DOHH2 (cell line): Measurements from ENCODE around the gene CALHM2.

Experiments
- H3F3A ChIP-seq: fragments of 200-600 bp; sonication (generic), shearing (Covaris generic); 2 replicates; pipeline ENCODE4 v1.6.0; 2016; ENCODE audit warnings: antibody characterized with exemption, mild to moderate bottlenecking; ENCODE audit not compliant: control insufficient read depth, insufficient read depth
- H3K27ac ChIP-seq: fragments of 200-600 bp; sonication (generic); 2 replicates; pipeline ENCODE4 v1.5.1; 2014; ENCODE audit warnings: low read depth, mild to moderate bottlenecking, low read length, moderate library complexity
- H3K27me3 ChIP-seq: fragments of 200-600 bp; sonication (generic); 2 replicates; pipeline ENCODE4 v1.6.1; 2014; ENCODE audit warnings: mild to moderate bottlenecking, low read length, mixed read lengths; ENCODE audit not compliant: control insufficient read depth
- H3K36me3 ChIP-seq: fragments of 200-600 bp; sonication (generic); 2 replicates; pipeline ENCODE4 v1.6.1; 2014; ENCODE audit warnings: mild to moderate bottlenecking, low read length, moderate library complexity, mixed read lengths; ENCODE audit not compliant: control insufficient read depth
- H3K4me1 ChIP-seq: fragments of 200-600 bp; sonication (generic); 2 replicates; pipeline ENCODE4 v1.6.1; 2014; ENCODE audit warnings: mild to moderate bottlenecking, low read length, mixed read lengths; ENCODE audit not compliant: control insufficient read depth
- H3K4me2 ChIP-seq: fragments of 200-600 bp; sonication (generic); 2 replicates; pipeline ENCODE4 v1.6.0; 2014; ENCODE audit warnings: mild to moderate bottlenecking, low read length, moderate library complexity
- H3K4me3 ChIP-seq: fragments of 200-600 bp; sonication (generic); 2 replicates; pipeline ENCODE4 v1.5.1; 2014; ENCODE audit warnings: mild to moderate bottlenecking, low read length, mixed read lengths
- H3K79me2 ChIP-seq: fragments of 200-600 bp; sonication (generic); 2 replicates; pipeline ENCODE4 v1.6.1; 2014; ENCODE audit warnings: mild to moderate bottlenecking, low read length, mixed read lengths; ENCODE audit not compliant: control insufficient read depth
- H3K9me2 ChIP-seq: fragments of 200-600 bp; sonication (generic); replicated peaks from 2 replicates; pipeline ENCODE4 v1.6.1; 2014; ENCODE audit warnings: mild to moderate bottlenecking, low read length, mixed read lengths; ENCODE audit not compliant: control insufficient read depth
- H3K9me3 ChIP-seq: fragments of 200-600 bp; sonication (generic); 2 replicates; pipeline ENCODE4 v1.6.1; 2014; ENCODE audit warnings: antibody characterized with exemption, low read length, mixed read lengths; ENCODE audit not compliant: control insufficient read depth, insufficient read depth
- H4K20me1 ChIP-seq: fragments of 200-600 bp; sonication (generic); 2 replicates; pipeline ENCODE4 v1.6.0; 2014; ENCODE audit warnings: low read depth, mild to moderate bottlenecking, antibody characterized with exemption, low read length, moderate library complexity; ENCODE audit not compliant: control insufficient read depth, insufficient read depth
- EZH2phosphoT487 ChIP-seq: fragments of 200-600 bp; sonication (generic); IDR thresholded peaks from 2 replicates; pipeline ENCODE4 v1.6.1; 2017; ENCODE audit warnings: borderline replicate concordance, mild to moderate bottlenecking, antibody characterized with exemption, low read length, moderate library complexity, mixed read lengths
- TF ChIP-seq, protein P1 (sequence below): fragments of 200-600 bp; sonication (generic); IDR thresholded peaks from one replicate; pipeline ENCODE4 v1.5.1; 2014; ENCODE audit warnings: antibody characterized with exemption, mild to moderate bottlenecking, low read depth, low read length; ENCODE audit not compliant: poor library complexity, severe bottlenecking

CALHM2 gene

DNA sequence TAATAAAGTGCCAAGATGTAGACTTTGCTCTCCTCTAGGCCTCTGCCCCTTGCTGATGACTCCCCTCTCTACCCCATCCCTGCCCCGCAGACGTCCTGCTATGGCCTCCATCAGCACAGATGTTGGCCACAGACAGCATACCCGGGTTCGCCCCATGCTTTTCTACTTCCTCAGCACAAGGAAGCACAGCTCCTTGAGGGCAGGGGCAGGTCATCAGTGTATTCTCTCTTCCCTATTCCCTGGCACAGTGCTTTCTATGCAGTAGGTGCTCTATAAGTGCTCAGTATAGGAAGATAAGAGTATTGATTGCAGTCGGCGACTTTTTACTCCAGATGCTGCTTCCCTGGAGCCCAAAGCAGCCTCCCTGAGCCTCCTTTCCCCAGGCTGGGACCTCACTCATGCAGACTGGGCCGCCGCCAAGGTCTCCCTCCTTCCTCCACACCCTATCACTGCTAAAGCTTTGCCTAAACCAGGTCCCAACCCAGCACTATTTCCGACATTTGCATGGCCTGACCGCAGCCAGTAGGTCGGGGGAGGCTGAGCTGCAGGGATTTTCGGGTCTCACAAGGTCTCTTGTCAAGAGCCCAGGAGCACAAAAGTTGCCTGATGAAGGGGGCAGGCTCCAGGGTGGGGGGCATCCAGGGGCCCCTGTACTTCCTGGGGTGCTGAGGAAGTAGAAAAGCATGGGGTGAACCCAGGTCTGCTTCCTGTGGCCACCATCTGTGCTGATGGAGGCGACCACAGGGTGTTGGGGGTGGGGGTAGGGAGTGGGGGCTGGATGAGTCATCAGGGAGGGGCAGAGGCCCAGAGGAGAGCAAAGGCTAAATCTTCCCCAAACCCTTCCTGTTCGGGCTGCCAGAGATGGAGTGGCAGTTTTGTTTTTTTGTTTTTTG lies 18.8 kb upstream of the CALHM2 start:
- no peaks in the 10 kb centered on the region for H3K9me3 ChIP-seq

DNA sequence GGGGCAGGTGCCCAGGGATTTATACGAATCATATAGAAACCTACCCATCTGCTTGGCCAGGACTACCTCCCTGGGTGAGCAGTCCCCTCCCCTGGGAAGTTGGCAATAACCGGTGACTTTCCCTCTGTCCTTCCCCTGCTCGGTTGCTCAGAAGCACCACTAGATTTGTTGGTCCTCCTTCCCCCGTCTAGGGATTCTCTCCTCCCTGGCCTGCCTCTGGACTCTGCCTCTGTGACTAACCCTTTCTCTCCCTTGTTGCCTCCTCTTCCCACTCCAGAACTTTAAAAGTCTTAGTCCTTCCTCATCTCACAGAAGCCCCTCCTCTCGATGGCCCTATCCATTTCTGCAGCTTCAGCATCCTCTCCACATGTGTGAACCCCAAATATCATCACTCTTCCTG lies 17.0 kb upstream of the CALHM2 start:
- Histone ChIP-seq H3K4me2 (peak overlapping the region; percentile 7; the same call in 1 of the 2 replicates), H3K4me1 (peaks cover 89% of the 10 kb centered on the region), H3K27ac (peak overlapping the region; percentile 96), H3F3A (peaks cover 42% of the 10 kb centered on the region), H3K79me2 (no peaks in the 10 kb centered on the region), H3K4me3 (no peak overlapping the region), H3K9me2 (no peaks in the 10 kb centered on the region), H4K20me1 (no peaks in the 10 kb centered on the region), H3K27me3 (no peaks in the 10 kb centered on the region), H3K9me3 (no peaks in the 10 kb centered on the region), H3K36me3 (no peaks in the 10 kb centered on the region)
- TF ChIP-seq, protein P1, sequence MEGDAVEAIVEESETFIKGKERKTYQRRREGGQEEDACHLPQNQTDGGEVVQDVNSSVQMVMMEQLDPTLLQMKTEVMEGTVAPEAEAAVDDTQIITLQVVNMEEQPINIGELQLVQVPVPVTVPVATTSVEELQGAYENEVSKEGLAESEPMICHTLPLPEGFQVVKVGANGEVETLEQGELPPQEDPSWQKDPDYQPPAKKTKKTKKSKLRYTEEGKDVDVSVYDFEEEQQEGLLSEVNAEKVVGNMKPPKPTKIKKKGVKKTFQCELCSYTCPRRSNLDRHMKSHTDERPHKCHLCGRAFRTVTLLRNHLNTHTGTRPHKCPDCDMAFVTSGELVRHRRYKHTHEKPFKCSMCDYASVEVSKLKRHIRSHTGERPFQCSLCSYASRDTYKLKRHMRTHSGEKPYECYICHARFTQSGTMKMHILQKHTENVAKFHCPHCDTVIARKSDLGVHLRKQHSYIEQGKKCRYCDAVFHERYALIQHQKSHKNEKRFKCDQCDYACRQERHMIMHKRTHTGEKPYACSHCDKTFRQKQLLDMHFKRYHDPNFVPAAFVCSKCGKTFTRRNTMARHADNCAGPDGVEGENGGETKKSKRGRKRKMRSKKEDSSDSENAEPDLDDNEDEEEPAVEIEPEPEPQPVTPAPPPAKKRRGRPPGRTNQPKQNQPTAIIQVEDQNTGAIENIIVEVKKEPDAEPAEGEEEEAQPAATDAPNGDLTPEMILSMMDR: no peak
- TF ChIP-seq EZH2phosphoT487: no peak

More for the DNA sequence above, 18.8 kb upstream of the CALHM2 start:
- Histone ChIP-seq H3K27me3 (no peaks in the 10 kb centered on the region), H3K27ac (peak overlapping the region; percentile 96), H4K20me1 (no peaks in the 10 kb centered on the region), H3K4me2 (peak overlapping the region; percentile 92), H3K4me3 (peak overlapping the region; percentile 71), H3K79me2 (no peaks in the 10 kb centered on the region), H3K4me1 (peaks cover 80% of the 10 kb centered on the region), H3K36me3 (no peaks in the 10 kb centered on the region), H3K9me2 (no peaks in the 10 kb centered on the region), H3F3A (peaks cover 42% of the 10 kb centered on the region)
- TF ChIP-seq, protein P1: no peak
- no peak for TF ChIP-seq EZH2phosphoT487

DNA sequence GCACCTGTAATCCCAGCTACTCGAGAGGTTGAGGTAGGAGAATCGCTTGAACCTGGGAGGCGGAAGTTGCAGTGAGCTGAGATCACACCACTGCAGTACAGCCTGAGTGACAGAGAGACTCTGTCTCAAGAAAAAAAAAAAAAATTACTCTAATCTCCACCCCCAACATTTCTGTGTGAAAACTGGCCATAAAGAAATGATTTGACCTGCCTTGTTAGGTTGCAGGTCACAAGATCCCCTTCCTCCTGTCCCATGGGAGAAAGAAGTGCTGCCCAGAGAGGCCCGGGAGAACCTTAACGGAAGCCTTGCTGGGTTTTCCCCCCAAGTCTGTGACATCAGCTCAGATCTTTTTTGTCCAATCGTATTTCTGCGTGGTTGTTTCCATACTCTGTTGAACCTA lies 15.2 kb upstream of the CALHM2 start:
- Histone ChIP-seq H3K36me3 (no peaks in the 10 kb centered on the region), H3K4me1 (peaks cover 95% of the 10 kb centered on the region), H3K4me3 (peak overlapping the region; percentile 58), H3K9me2 (no peaks in the 10 kb centered on the region), H3K9me3 (no peaks in the 10 kb centered on the region), H3F3A (peaks cover 42% of the 10 kb centered on the region), H3K79me2 (no peaks in the 10 kb centered on the region), H4K20me1 (no peaks in the 10 kb centered on the region), H3K27ac (peak overlapping the region; percentile 96), H3K4me2 (peak overlapping the region; percentile 64), H3K27me3 (no peaks in the 10 kb centered on the region)
- no peak for TF ChIP-seq EZH2phosphoT487
- TF ChIP-seq, protein P1: no peak
